Common myeloid progenitor, CD34-positive (primary cell): ENCODE data around the gene NEIL1.

ENCODE experiments used
- CTCF ChIA-PET: fragments of 350-600 bp; sonication (Branson Sonifier 250); formaldehyde crosslinking; loops from one replicate; lab custom pipeline; 2021; ENCODE audit warnings: antibody characterized with exemption; lab: Charles Lee
- POLR2A ChIA-PET: fragments of 350-600 bp; sonication (Branson Sonifier 250); formaldehyde crosslinking; loops from one replicate; lab custom pipeline; 2021; ENCODE audit warnings: antibody characterized with exemption; lab: Charles Lee
- DNase-seq, 3 donors: peaks; one replicate each; pipeline versions ENCODE4 v3.0.0 to v3.0.0-alpha.2; 2013
- H3K27ac ChIP-seq, 2 experiments: 1 replicate in 1 of 2; 2 replicates in 1 of 2; pipeline ENCODE4 v1.7.0; 2013; ENCODE audit warnings: inconsistent platforms in 2 of 2, low read length in 2 of 2, mild to moderate bottlenecking in 2 of 2, low read depth in 1 of 2, moderate library complexity in 1 of 2; ENCODE audit not compliant: severe bottlenecking in 2 of 2, insufficient read depth in 1 of 2, poor library complexity in 1 of 2
- H3K27me3 ChIP-seq, 5 experiments: replicated peaks in 2 of 5; 1 replicate in 3 of 5; 2 replicates in 2 of 5; pipeline versions ENCODE4 v1.6.1 to v1.7.0; 2013; ENCODE audit warnings: low read length in 4 of 5, mild to moderate bottlenecking in 2 of 5, moderate library complexity in 2 of 5, inconsistent platforms in 1 of 5; ENCODE audit not compliant: insufficient read depth in 5 of 5, control insufficient read depth in 4 of 5
- H3K36me3 ChIP-seq, 4 experiments: 1 replicate in 2 of 4; 2 replicates in 2 of 4; pipeline versions ENCODE4 v1.6.1 to v1.7.0; 2013; ENCODE audit warnings: low read length in 3 of 4, control low read depth in 1 of 4, mild to moderate bottlenecking in 1 of 4; ENCODE audit not compliant: control insufficient read depth in 4 of 4, insufficient read depth in 4 of 4
- H3K4me1 ChIP-seq, 4 experiments: 1 replicate in 3 of 4; 2 replicates in 1 of 4; pipeline versions ENCODE4 v1.6.1 to v1.7.1; 2013; ENCODE audit warnings: low read length in 3 of 4, mild to moderate bottlenecking in 3 of 4, control low read depth in 1 of 4, inconsistent platforms in 1 of 4, moderate library complexity in 1 of 4; ENCODE audit not compliant: control insufficient read depth in 4 of 4, insufficient read depth in 4 of 4; ENCODE audit errors: control extremely low read depth in 1 of 4
- H3K4me3 ChIP-seq, 7 experiments: 1 replicate in 4 of 7; 2 replicates in 3 of 7; pipeline versions ENCODE4 v1.5.1 to v1.7.0; 2013; ENCODE audit warnings: mild to moderate bottlenecking in 7 of 7, low read length in 6 of 7, moderate library complexity in 6 of 7, inconsistent platforms in 2 of 7, low read depth in 2 of 7, control low read depth in 1 of 7; ENCODE audit not compliant: insufficient read depth in 4 of 7, control insufficient read depth in 1 of 7; ENCODE audit errors: extremely low read depth in 1 of 7
- H3K9me3 ChIP-seq, 5 experiments: 1 replicate in 4 of 5; 2 replicates in 1 of 5; pipeline versions ENCODE4 v1.6.1 to v1.7.1; 2013; ENCODE audit warnings: low read length in 4 of 5, mild to moderate bottlenecking in 2 of 5, inconsistent platforms in 1 of 5, low read depth in 1 of 5, moderate library complexity in 1 of 5; ENCODE audit not compliant: control insufficient read depth in 4 of 5, insufficient read depth in 2 of 5; ENCODE audit errors: control extremely low read depth in 1 of 5
- WGBS: methylation state at CpG from one replicate; pipeline ENCODE4 v1.1.5; 2013; ENCODE audit not compliant: insufficient coverage; 5-methylcytosine and 5-hydroxymethylcytosine counted together

NEIL1 gene

DNA sequence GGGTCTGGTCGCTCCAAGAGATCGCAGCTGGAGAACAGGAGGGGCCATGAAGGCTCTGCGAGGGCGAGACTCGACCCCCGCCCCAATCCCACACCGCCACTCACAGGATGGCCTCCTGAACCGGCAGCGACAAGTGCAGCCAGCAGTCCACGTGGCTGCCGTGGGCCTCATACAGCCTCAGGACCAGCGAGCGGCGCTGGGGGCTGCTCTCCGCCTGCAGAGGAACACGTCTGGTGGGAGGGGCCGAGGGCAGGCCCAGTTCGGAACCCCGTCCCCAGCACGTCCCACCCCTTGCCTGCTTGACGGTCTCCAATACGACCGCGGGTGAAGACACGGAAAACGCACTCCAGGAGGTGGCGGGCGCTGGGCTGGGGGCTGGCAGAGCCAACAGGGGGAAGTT lies 9.2 kb downstream of the NEIL1 start:
- H3K4me3 ChIP-seq = no peak overlapping the region
- no peaks in the 10 kb centered on the region for H3K27me3 ChIP-seq
- DNase-seq = no peak
- no peak overlapping the region for H3K27ac ChIP-seq
- POLR2A ChIA-PET = no interaction called here
- H3K36me3 ChIP-seq = peaks cover 2 to 58% (median 48%) of the 10 kb centered on the region in 4 experiments
- H3K9me3 ChIP-seq = peaks cover 0 to 4% (median 0%) of the 10 kb centered on the region in 5 experiments
- CTCF ChIA-PET = interaction anchor here (1.3 kb wide), 1 partner anchor 12 kb away, joined by 6 read pairs; no protein-coding TSS in a partner anchor
- H3K4me1 ChIP-seq = peaks cover 0 to 3% (median 0%) of the 10 kb centered on the region in 4 experiments
- WGBS = 94% methylated on average over 28 of the region's 28 CpGs

DNA sequence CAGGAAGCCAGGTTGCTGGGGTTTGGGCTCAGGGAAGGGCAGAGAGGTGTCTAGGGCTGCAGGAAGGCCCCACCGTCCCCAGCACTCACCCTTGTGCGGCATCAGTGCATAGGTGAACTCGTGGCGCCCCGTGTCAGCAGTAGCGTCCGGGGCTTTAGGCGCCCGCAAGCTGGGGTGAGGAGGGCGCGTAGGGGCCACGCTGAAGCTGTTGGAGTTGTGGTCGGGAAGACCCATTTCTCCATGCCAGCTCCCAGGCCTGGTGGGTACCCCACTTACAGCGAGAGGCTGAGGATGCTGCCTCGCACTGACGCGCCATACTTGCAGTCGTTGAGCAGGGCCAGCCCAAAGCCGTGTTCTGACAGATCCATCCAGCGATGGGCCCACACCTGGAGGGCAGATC lies 9.7 kb downstream of the NEIL1 start:
- ChIA-PET POLR2A (no interaction called here), CTCF (interaction anchor here (0.9 to 1.3 kb wide), 2 partner anchors 11 to 19 kb away, joined by 3 to 6 read pairs; no protein-coding TSS in a partner anchor)
- peaks cover 0 to 2% (median 0%) of the 10 kb centered on the region in 5 experiments for H3K9me3 ChIP-seq
- H3K27me3 ChIP-seq = no peaks in the 10 kb centered on the region
- no peak overlapping the region for H3K4me3 ChIP-seq
- peaks cover 2 to 63% (median 53%) of the 10 kb centered on the region in 4 experiments for H3K36me3 ChIP-seq
- H3K4me1 ChIP-seq = no peaks in the 10 kb centered on the region
- H3K27ac ChIP-seq = no peak overlapping the region
- WGBS = over 99% methylated on average over 18 of the region's 20 CpGs
- no peak for DNase-seq

- WGBS = 95% methylated on average over 11 of the region's 17 CpGs
- POLR2A ChIA-PET = no interaction called here
- peaks cover 2 to 76% (median 61%) of the 10 kb centered on the region in 4 experiments for H3K36me3 ChIP-seq
- H3K27me3 ChIP-seq = no peaks in the 10 kb centered on the region
- CTCF ChIA-PET = no interaction called here
- H3K4me3 ChIP-seq = no peak overlapping the region
- no peaks in the 10 kb centered on the region for H3K4me1 ChIP-seq
- no peak overlapping the region for H3K27ac ChIP-seq
- H3K9me3 ChIP-seq = no peaks in the 10 kb centered on the region
- DNase-seq = no peak
These were observed 11.3 kb downstream of the NEIL1 start for GRCh38 chr15:75357976-75358673.

GRCh38 chr15:75358771-75359536 lies 12.1 kb downstream of the NEIL1 start:
- no peaks in the 10 kb centered on the region for H3K9me3 ChIP-seq
- H3K27me3 ChIP-seq = no peaks in the 10 kb centered on the region
- no peak overlapping the region for H3K27ac ChIP-seq
- H3K36me3 ChIP-seq = peaks cover 2 to 80% (median 65%) of the 10 kb centered on the region in 4 experiments
- 100% methylated on average over 7 of the region's 10 CpGs for WGBS
- ChIA-PET CTCF (no interaction called here), POLR2A (no interaction called here)
- DNase-seq = no peak
- no peaks in the 10 kb centered on the region for H3K4me1 ChIP-seq
- no peak overlapping the region for H3K4me3 ChIP-seq

DNA sequence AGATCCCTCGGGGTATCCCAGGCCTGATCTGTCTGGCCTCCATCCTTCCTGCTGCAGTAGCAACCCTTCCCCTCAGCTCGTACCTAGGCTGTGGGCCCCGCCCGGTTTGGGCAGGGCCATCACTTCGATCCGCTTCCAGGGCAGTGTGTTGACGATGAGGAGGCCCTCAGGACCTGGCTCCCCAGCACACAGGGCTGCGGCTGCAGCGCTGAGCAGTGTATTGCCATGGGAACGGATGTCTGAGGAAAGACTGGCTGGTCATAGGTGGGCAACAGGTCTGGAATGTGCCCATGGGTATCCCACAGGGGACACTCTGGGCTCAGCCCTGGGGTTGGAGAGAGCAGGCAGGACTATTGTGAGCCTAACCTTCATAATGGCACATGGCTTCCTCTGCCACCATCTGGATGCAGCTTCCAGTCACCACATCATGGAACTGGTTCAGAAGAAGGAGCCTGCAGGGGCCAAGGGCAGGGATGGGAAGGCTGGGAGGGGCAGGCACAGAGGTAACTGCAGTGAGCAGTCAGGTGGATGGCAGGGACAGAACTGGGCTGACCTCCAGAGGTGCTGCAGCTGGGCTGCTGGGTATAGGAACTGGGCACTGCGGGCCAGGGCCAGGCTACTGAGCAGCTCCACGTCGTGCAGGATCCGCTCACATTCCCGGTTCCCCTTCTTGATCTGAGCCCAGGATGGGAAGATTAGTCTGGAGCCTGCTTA lies 12.9 kb downstream of the NEIL1 start:
- DNase-seq = no peak
- H3K36me3 ChIP-seq = peaks cover 2 to 82% (median 66%) of the 10 kb centered on the region in 4 experiments

DNA sequence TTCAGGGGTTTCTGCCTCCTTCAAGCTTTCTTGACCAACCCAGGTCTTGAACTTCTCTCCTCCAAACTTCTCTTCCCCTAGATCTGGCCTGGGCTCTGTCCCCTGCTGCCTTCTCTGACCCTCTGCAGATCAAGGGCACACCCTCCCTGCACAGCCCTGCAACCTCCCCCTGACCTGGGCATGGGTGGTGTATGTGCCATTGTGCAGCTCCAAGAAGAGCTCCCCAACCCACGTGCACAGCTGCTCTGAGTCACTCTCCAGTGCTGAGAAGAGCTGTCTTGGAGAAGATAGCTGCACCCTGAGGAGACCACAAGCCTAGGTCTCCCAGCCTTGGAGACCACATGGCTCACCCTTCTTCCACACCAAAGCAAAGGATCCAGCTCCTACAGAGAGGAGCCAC lies 13.6 kb downstream of the NEIL1 start:
- ChIA-PET POLR2A (no interaction called here), CTCF (no interaction called here)
- no peak overlapping the region for H3K4me3 ChIP-seq
- DNase-seq = no peak
- H3K9me3 ChIP-seq = no peaks in the 10 kb centered on the region
- no peaks in the 10 kb centered on the region for H3K27me3 ChIP-seq
- H3K4me1 ChIP-seq = no peaks in the 10 kb centered on the region
- H3K27ac ChIP-seq = no peak overlapping the region
- H3K36me3 ChIP-seq = peaks cover 2 to 83% (median 66%) of the 10 kb centered on the region in 4 experiments
- 100% methylated on average over 1 of the region's 1 CpG for WGBS

More for the DNA sequence above, 12.9 kb downstream of the NEIL1 start:
- no peak overlapping the region for H3K27ac ChIP-seq
- ChIA-PET CTCF (no interaction called here), POLR2A (no interaction called here)
- no peak overlapping the region for H3K4me3 ChIP-seq
- H3K9me3 ChIP-seq = no peaks in the 10 kb centered on the region
- H3K4me1 ChIP-seq = no peaks in the 10 kb centered on the region
- WGBS = 97% methylated on average over 14 of the region's 15 CpGs
- no peaks in the 10 kb centered on the region for H3K27me3 ChIP-seq
